IPS-NIHi11 (cell line): Measurements from ENCODE around the gene TPK1.
"Not testable (repeated sequence)": the region's sequence is repeated elsewhere in the genome, so short reads cannot be mapped to it uniquely, and the experiment has no call there.

ENCODE experiments used
- DNase-seq: peaks from one replicate; pipeline ENCODE4 v3.0.0; 2012; ENCODE audit warnings: mixed read lengths, low spot score

The TPK1 gene

GRCh38 chr7:144474800-144475615, 360.8 kb downstream of the TPK1 start:
- no peak for DNase-seq

- no peak for DNase-seq
These were observed 361.5 kb downstream of the TPK1 start for GRCh38 chr7:144474363-144474762.

GRCh38 chr7:144473908-144474307, 361.9 kb downstream of the TPK1 start:
- DNase-seq: no peak

- DNase-seq: no peak
These were observed 365.8 kb downstream of the TPK1 start for GRCh38 chr7:144470078-144470477.

GRCh38 chr7:144468990-144469732, 366.7 kb downstream of the TPK1 start:
- DNase-seq: no peak

GRCh38 chr7:144459635-144460034, 376.2 kb downstream of the TPK1 start:
- DNase-seq: no peak

- DNase-seq: no peak
These were observed 380.8 kb downstream of the TPK1 start for GRCh38 chr7:144455040-144455404.

- no peak for DNase-seq
These were observed 381.4 kb downstream of the TPK1 start for GRCh38 chr7:144454256-144455039.

GRCh38 chr7:144452064-144452463, 383.8 kb downstream of the TPK1 start:
- DNase-seq: no peak

GRCh38 chr7:144445590-144445989, 390.3 kb downstream of the TPK1 start:
- DNase-seq: no peak

GRCh38 chr7:144439717-144440205, 396.1 kb downstream of the TPK1 start:
- no peak for DNase-seq

GRCh38 chr7:144438759-144439158, 397.1 kb downstream of the TPK1 start:
- DNase-seq: no peak

GRCh38 chr7:144437370-144438191, 398.3 kb downstream of the TPK1 start:
- DNase-seq: peak; percentile 41

GRCh38 chr7:144436500-144436899, 399.4 kb downstream of the TPK1 start:
- no peak for DNase-seq

- DNase-seq: no peak
These were observed 407.4 kb downstream of the TPK1 start for GRCh38 chr7:144428431-144428830.

- DNase-seq: not testable (repeated sequence)
These were observed 408.3 kb downstream of the TPK1 start for GRCh38 chr7:144427539-144427938.

GRCh38 chr7:144418931-144419330, 416.9 kb downstream of the TPK1 start:
- not testable (repeated sequence) for DNase-seq

GRCh38 chr7:144416341-144416740, 419.5 kb downstream of the TPK1 start:
- DNase-seq: no peak

GRCh38 chr7:144415858-144416257, 420.0 kb downstream of the TPK1 start:
- DNase-seq: no peak

GRCh38 chr7:144414815-144415214, 421.0 kb downstream of the TPK1 start:
- no peak for DNase-seq

GRCh38 chr7:144410441-144410840, 425.4 kb downstream of the TPK1 start:
- no peak for DNase-seq

- peak; percentile 0 for DNase-seq
These were observed 427.7 kb downstream of the TPK1 start for GRCh38 chr7:144408121-144408520.
